Upper lobe of left lung (tissue), 4 donors: ENCODE data around the gene KCNK16.

Source experiments
- CTCF ChIP-seq, 6 experiments: fragments of 450-650 bp in 4 of 6; fragments of 200-600 bp in 2 of 6; sonication (generic) in 2 of 6; IDR thresholded peaks; one replicate each; pipeline ENCODE4 v1.5.1; 2016 to 2019; ENCODE audit warnings: antibody characterized with exemption in 6 of 6
- POLR2AphosphoS5 ChIP-seq, 2 donors: sonication (generic); formaldehyde crosslinking; IDR thresholded peaks; one replicate each; pipeline ENCODE4 v1.5.1; 2017; ENCODE audit warnings: antibody characterized with exemption in 2 of 2

GRCh38 chr6:39350723-39351505, 28.4 kb upstream of the KCNK16 start:
- no peak for TF ChIP-seq CTCF (IDR thresholded peaks at IDR 0.05)
- no peak for TF ChIP-seq POLR2AphosphoS5 (IDR thresholded peaks at IDR 0.05)
